Ovary (tissue), 3 donors: ENCODE measurements around the gene KRTAP10-7.

Experiments used
- POLR2A ChIP-seq: fragments of 450-650 bp; IDR thresholded peaks from one replicate; pipeline ENCODE4 v1.6.1; 2017; ENCODE audit warnings: antibody characterized with exemption, mild to moderate bottlenecking, moderate library complexity
- TF ChIP-seq, protein P1 (sequence below), 3 donors: fragments of 450-650 bp in 2 of 3; fragments of 200-600 bp in 1 of 3; IDR thresholded peaks; one replicate each; pipeline versions ENCODE4 v1.5.1 to v1.8.0; 2016 to 2022; ENCODE audit warnings: antibody characterized with exemption in 3 of 3, mild to moderate bottlenecking in 1 of 3
- donor health status: DM: no; HTN: no; CAD: no.

DNA sequence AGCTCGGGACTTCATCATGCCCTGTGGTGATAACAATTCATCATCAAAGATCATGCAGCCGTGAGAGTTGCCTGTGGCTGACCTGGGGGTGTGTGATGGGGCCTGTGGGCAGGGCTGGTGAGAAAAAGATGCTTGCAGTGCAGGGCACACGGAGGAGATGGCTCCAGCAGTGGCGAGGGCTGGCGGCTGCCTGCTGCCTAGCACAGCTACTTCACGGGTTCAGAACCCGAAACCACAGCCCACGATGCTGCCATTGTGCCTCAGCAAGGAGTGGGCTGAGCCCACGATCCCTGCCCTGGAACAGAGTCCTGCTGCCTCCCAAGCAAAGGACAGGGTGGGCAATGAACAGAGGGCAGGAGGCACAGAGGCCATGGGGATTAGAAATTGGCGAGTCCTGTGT, 25.9 kb downstream of the KRTAP10-7 start:
- TF ChIP-seq, protein P1, sequence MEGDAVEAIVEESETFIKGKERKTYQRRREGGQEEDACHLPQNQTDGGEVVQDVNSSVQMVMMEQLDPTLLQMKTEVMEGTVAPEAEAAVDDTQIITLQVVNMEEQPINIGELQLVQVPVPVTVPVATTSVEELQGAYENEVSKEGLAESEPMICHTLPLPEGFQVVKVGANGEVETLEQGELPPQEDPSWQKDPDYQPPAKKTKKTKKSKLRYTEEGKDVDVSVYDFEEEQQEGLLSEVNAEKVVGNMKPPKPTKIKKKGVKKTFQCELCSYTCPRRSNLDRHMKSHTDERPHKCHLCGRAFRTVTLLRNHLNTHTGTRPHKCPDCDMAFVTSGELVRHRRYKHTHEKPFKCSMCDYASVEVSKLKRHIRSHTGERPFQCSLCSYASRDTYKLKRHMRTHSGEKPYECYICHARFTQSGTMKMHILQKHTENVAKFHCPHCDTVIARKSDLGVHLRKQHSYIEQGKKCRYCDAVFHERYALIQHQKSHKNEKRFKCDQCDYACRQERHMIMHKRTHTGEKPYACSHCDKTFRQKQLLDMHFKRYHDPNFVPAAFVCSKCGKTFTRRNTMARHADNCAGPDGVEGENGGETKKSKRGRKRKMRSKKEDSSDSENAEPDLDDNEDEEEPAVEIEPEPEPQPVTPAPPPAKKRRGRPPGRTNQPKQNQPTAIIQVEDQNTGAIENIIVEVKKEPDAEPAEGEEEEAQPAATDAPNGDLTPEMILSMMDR (IDR thresholded peaks at IDR 0.05) = no peak
- TF ChIP-seq POLR2A = no peak
